Neural cell (in vitro differentiated cells): ENCODE results near the gene RBM15. TPM values are rescaled to one million over a fixed set of nuclear protein-coding genes. Genes with fewer than 3 reads are reported as not detected.

Experiments used
- H2AFZ ChIP-seq: fragments of 200-600, 300-800 bp; sonication (generic), shearing (Covaris generic); 2 replicates; pipeline ENCODE4 v1.6.0; 2014; ENCODE audit warnings: low read depth, mild to moderate bottlenecking, antibody characterized with exemption, low read length, moderate library complexity
- H3F3A ChIP-seq: fragments of 200-600 bp; shearing (Covaris generic); 2 replicates; pipeline ENCODE4 v1.6.1; 2016; ENCODE audit warnings: mild to moderate bottlenecking, moderate library complexity, mixed read lengths, antibody characterized with exemption, low read length; ENCODE audit not compliant: insufficient read depth, poor library complexity, severe bottlenecking
- H3K27ac ChIP-seq: fragments of 200-600, 300-800 bp; sonication (generic), shearing (Covaris generic); 2 replicates; pipeline ENCODE4 v1.5.1; 2014; ENCODE audit warnings: mild to moderate bottlenecking, low read length, moderate library complexity
- H3K27me3 ChIP-seq: fragments of 300-800, 200-600 bp; sonication (generic), shearing (Covaris generic); 2 replicates; pipeline ENCODE4 v1.6.0; 2014; ENCODE audit warnings: mild to moderate bottlenecking, low read depth, low read length, moderate library complexity; ENCODE audit not compliant: insufficient read depth
- H3K36me3 ChIP-seq: fragments of 300-800, 200-600 bp; sonication (generic), shearing (Covaris generic); 2 replicates; pipeline ENCODE4 v1.5.1; 2014; ENCODE audit warnings: mild to moderate bottlenecking, antibody characterized with exemption, low read length, moderate library complexity; ENCODE audit not compliant: insufficient read depth
- H3K4me2 ChIP-seq: fragments of 300-800, 200-600 bp; sonication (generic), shearing (Covaris generic); 2 replicates; pipeline ENCODE4 v1.6.0; 2014; ENCODE audit warnings: mild to moderate bottlenecking, low read length
- H3K4me3 ChIP-seq: fragments of 300-800, 200-600 bp; sonication (generic), shearing (Covaris generic); 2 replicates; pipeline ENCODE4 v1.5.1; 2014; ENCODE audit warnings: mild to moderate bottlenecking, low read length, moderate library complexity
- H3K79me2 ChIP-seq: fragments of 200-600 bp; shearing (Covaris generic); replicated peaks from 2 replicates; pipeline ENCODE4 v1.6.0; 2014; ENCODE audit warnings: mild to moderate bottlenecking, low read length, moderate library complexity; ENCODE audit not compliant: insufficient read depth
- H3K9ac ChIP-seq: fragments of 300-800, 200-600 bp; sonication (generic), shearing (Covaris generic); 2 replicates; pipeline ENCODE4 v1.6.1; 2016; ENCODE audit warnings: mild to moderate bottlenecking, low read length, mixed read lengths
- H3K9me2 ChIP-seq: fragments of 200-600 bp; shearing (Covaris generic); 2 replicates; pipeline ENCODE4 v1.6.1; 2016; ENCODE audit warnings: mild to moderate bottlenecking, low read length, mixed read lengths; ENCODE audit not compliant: insufficient read depth
- H3K9me3 ChIP-seq: fragments of 200-600, 300-800 bp; sonication (generic), shearing (Covaris generic); 2 replicates; pipeline ENCODE4 v1.6.1; 2016; ENCODE audit warnings: mild to moderate bottlenecking, mixed run types, low read length, moderate library complexity, mixed read lengths
- H4K20me1 ChIP-seq: fragments of 200-600 bp; shearing (Covaris generic); 2 replicates; pipeline ENCODE4 v1.6.1; 2016; ENCODE audit warnings: mild to moderate bottlenecking, mixed run types; ENCODE audit not compliant: insufficient read depth
- CTCF ChIP-seq: fragments of 450-650 bp; IDR thresholded peaks from 2 replicates; pipeline ENCODE4 v1.5.1; 2014; ENCODE audit warnings: antibody characterized with exemption, mild to moderate bottlenecking, moderate library complexity; ENCODE audit not compliant: poor library complexity, severe bottlenecking
- EP300 ChIP-seq: fragments of 450-650 bp; conservative IDR thresholded peaks from 2 replicates; pipeline ENCODE4 v1.6.1; 2014; ENCODE audit warnings: antibody characterized with exemption, mild to moderate bottlenecking, moderate library complexity; ENCODE audit not compliant: poor library complexity, severe bottlenecking
- EZH2 ChIP-seq: fragments of 200-600, 300-800 bp; shearing (Covaris generic), sonication (generic); IDR thresholded peaks from 2 replicates; pipeline ENCODE4 v1.6.1; 2014; ENCODE audit warnings: antibody characterized with exemption, low read length, borderline replicate concordance, mild to moderate bottlenecking; ENCODE audit not compliant: insufficient read depth, poor library complexity, severe bottlenecking
- MXI1 ChIP-seq: fragments of 450-650 bp; conservative IDR thresholded peaks from 2 replicates; pipeline ENCODE4 v1.6.1; 2014; ENCODE audit warnings: antibody characterized with exemption, mild to moderate bottlenecking; ENCODE audit not compliant: poor library complexity, severe bottlenecking
- POLR2AphosphoS5 ChIP-seq: IDR thresholded peaks from 2 replicates; pipeline ENCODE4 v1.6.1; 2012
- RAD21 ChIP-seq: fragments of 450-650 bp; conservative IDR thresholded peaks from 2 replicates; pipeline ENCODE4 v1.6.1; 2014; ENCODE audit warnings: antibody characterized with exemption, mild to moderate bottlenecking, moderate library complexity
- SMC3 ChIP-seq: fragments of 450-650 bp; conservative IDR thresholded peaks from 2 replicates; pipeline ENCODE4 v1.6.1; 2014; ENCODE audit warnings: antibody characterized with exemption, mild to moderate bottlenecking, moderate library complexity; ENCODE audit not compliant: poor library complexity
- TAF1 ChIP-seq: IDR thresholded peaks from 2 replicates; pipeline ENCODE4 v1.6.1; 2012; ENCODE audit warnings: low read depth
- polyA plus RNA-seq: library from polyadenylated mRNA; depleted of rRNA; stranded (reverse); fragments of >200 nt; gene quantifications from 2 replicates; pipeline ENCODE4 v1.2.3, GENCODE V29; 2014
- TF ChIP-seq, protein P1 (sequence below): IDR thresholded peaks from 2 replicates; pipeline ENCODE4 v1.6.1; 2012; ENCODE audit warnings: borderline replicate concordance

RBM15 gene
- polyA plus RNA-seq, 1 donor from 2014 or later: 8.1 TPM

DNA sequence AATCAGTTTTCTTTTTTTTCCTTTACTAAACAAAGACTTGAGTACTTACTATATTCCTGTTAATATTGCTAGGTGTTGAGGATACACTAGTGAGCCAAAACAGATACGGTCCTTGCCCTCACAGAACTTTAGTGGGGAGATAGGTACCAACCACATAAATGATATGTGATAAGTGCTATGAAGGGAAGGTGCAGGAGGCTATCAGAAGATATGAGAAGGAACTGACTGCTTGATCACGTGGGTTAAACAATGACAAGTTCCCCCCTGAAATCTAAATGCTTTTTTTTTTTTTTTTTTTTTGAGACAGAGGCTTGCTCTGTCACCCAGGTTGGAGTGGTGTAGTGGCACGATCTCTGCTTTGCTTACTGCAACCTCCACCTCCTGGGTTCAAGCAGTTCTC is 25.0 kb downstream of the RBM15 start:
- H3F3A ChIP-seq: no peaks in the 10 kb centered on the region
- H3K27ac ChIP-seq: no peak overlapping the region
- no peak overlapping the region for H3K4me3 ChIP-seq
- H3K9me2 ChIP-seq: no peaks in the 10 kb centered on the region
- H3K79me2 ChIP-seq: peaks cover 10% of the 10 kb centered on the region
- H2AFZ ChIP-seq: no peak overlapping the region
- H3K4me2 ChIP-seq: no peak overlapping the region
- no peak for TF ChIP-seq EP300
- no peak for TF ChIP-seq CTCF
- TF ChIP-seq POLR2AphosphoS5: no peak
- no peak for TF ChIP-seq MXI1
- no peak for TF ChIP-seq TAF1
- no peak for TF ChIP-seq SMC3
- TF ChIP-seq EZH2: no peak
- TF ChIP-seq RAD21: no peak
- H4K20me1 ChIP-seq: no peaks in the 10 kb centered on the region
- H3K36me3 ChIP-seq: no peaks in the 10 kb centered on the region
- H3K27me3 ChIP-seq: no peaks in the 10 kb centered on the region
- H3K9me3 ChIP-seq: no peaks in the 10 kb centered on the region
- H3K9ac ChIP-seq: no peak overlapping the region

DNA sequence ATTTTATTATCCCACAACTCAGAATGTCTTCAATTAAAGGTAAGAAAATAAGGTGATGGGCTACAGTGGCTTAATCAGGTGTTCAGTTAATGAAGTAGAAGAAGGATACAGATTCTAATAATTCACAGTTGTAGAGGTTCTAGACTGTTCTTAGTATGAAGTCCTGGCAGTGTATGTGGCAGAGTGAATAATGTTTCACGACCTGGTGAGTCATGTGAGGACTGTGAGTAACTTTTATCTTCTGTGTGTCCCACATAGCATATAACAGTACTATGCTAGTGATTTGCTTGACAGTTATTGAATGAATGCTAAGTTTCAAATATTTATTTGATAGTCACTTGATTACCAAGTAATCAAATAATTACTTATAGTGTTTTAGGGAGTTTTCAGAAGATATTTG is 31.6 kb downstream of the RBM15 start:
- H4K20me1 ChIP-seq: no peaks in the 10 kb centered on the region
- no peaks in the 10 kb centered on the region for H3K9me3 ChIP-seq
- H2AFZ ChIP-seq: no peak overlapping the region
- H3K4me2 ChIP-seq: no peak overlapping the region
- H3K4me3 ChIP-seq: no peak overlapping the region
- TF ChIP-seq TAF1: no peak
- no peak for TF ChIP-seq POLR2AphosphoS5
- TF ChIP-seq, protein P1, sequence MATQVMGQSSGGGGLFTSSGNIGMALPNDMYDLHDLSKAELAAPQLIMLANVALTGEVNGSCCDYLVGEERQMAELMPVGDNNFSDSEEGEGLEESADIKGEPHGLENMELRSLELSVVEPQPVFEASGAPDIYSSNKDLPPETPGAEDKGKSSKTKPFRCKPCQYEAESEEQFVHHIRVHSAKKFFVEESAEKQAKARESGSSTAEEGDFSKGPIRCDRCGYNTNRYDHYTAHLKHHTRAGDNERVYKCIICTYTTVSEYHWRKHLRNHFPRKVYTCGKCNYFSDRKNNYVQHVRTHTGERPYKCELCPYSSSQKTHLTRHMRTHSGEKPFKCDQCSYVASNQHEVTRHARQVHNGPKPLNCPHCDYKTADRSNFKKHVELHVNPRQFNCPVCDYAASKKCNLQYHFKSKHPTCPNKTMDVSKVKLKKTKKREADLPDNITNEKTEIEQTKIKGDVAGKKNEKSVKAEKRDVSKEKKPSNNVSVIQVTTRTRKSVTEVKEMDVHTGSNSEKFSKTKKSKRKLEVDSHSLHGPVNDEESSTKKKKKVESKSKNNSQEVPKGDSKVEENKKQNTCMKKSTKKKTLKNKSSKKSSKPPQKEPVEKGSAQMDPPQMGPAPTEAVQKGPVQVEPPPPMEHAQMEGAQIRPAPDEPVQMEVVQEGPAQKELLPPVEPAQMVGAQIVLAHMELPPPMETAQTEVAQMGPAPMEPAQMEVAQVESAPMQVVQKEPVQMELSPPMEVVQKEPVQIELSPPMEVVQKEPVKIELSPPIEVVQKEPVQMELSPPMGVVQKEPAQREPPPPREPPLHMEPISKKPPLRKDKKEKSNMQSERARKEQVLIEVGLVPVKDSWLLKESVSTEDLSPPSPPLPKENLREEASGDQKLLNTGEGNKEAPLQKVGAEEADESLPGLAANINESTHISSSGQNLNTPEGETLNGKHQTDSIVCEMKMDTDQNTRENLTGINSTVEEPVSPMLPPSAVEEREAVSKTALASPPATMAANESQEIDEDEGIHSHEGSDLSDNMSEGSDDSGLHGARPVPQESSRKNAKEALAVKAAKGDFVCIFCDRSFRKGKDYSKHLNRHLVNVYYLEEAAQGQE: no peak
- TF ChIP-seq RAD21: no peak
- TF ChIP-seq MXI1: no peak
- no peak for TF ChIP-seq CTCF
- H3K79me2 ChIP-seq: peaks cover 3% of the 10 kb centered on the region
- H3F3A ChIP-seq: no peaks in the 10 kb centered on the region
- H3K9me2 ChIP-seq: no peaks in the 10 kb centered on the region
- H3K9ac ChIP-seq: no peak overlapping the region
- H3K36me3 ChIP-seq: no peaks in the 10 kb centered on the region
- no peaks in the 10 kb centered on the region for H3K27me3 ChIP-seq
- H3K27ac ChIP-seq: no peak overlapping the region
